Upper lobe of left lung (tissue), 6 donors: Measurements from ENCODE around the gene FAM20B. TPM values are rescaled to one million over a fixed set of nuclear protein-coding genes. Genes with fewer than 3 reads are reported as not detected.
"Not testable (repeated sequence)": the region's sequence is repeated elsewhere in the genome, so short reads cannot be mapped to it uniquely, and the experiment has no call there.

Source experiments
- ATAC-seq, 2 donors: fragments of 200-7000 bp; cut with Tn5 transposase; one replicate each; pipeline ENCODE4 v1.9.1; 2022; ENCODE audit warnings: mild to moderate bottlenecking in 2 of 2, moderate library complexity in 2 of 2; ENCODE audit not compliant: low FRiP score in 2 of 2
- DNase-seq, 2 donors: peaks; one replicate each; pipeline ENCODE4 v3.0.0-alpha.2; 2019 to 2020
- H3K27ac ChIP-seq, 4 donors: fragments of 200-600 bp; sonication (generic); one replicate each; pipeline ENCODE4 v1.5.1; 2016 to 2019
- H3K27me3 ChIP-seq, 4 donors: fragments of 200-600 bp; sonication (generic); one replicate each; pipeline ENCODE4 v1.5.1; 2017 to 2019
- H3K36me3 ChIP-seq, 4 donors: fragments of 200-600 bp; sonication (generic); one replicate each; pipeline ENCODE4 v1.5.1; 2016 to 2019
- H3K4me1 ChIP-seq, 4 donors: fragments of 200-600 bp; sonication (generic); one replicate each; pipeline ENCODE4 v1.5.1; 2018 to 2019
- H3K4me3 ChIP-seq, 4 donors: fragments of 200-600 bp; sonication (generic); one replicate each; pipeline ENCODE4 v1.5.1; 2017 to 2019; ENCODE audit warnings: mild to moderate bottlenecking in 2 of 4, moderate library complexity in 1 of 4
- H3K9me3 ChIP-seq, 4 donors: fragments of 200-600 bp; sonication (generic); one replicate each; pipeline ENCODE4 v1.5.1; 2018 to 2019
- CTCF ChIP-seq, 6 experiments: fragments of 450-650 bp in 4 of 6; fragments of 200-600 bp in 2 of 6; sonication (generic) in 2 of 6; IDR thresholded peaks; one replicate each; pipeline ENCODE4 v1.5.1; 2016 to 2019; ENCODE audit warnings: antibody characterized with exemption in 6 of 6
- EP300 ChIP-seq, 4 donors: sonication (generic); formaldehyde crosslinking; IDR thresholded peaks; one replicate each; pipeline ENCODE4 v1.5.1; 2017; ENCODE audit warnings: antibody characterized with exemption in 4 of 4, control low read depth in 2 of 4
- POLR2A ChIP-seq, 4 donors: fragments of 450-650 bp; IDR thresholded peaks; one replicate each; pipeline ENCODE4 v1.5.1; 2016 to 2017; ENCODE audit warnings: antibody characterized with exemption in 4 of 4, mild to moderate bottlenecking in 2 of 4
- POLR2AphosphoS5 ChIP-seq, 2 donors: sonication (generic); formaldehyde crosslinking; IDR thresholded peaks; one replicate each; pipeline ENCODE4 v1.5.1; 2017; ENCODE audit warnings: antibody characterized with exemption in 2 of 2
- WGBS, 2 donors: methylation state at CpG; one replicate each; pipeline ENCODE4 v1.1.5; 2017 to 2018; 5-methylcytosine and 5-hydroxymethylcytosine counted together
- total RNA-seq, 6 donors: library from RNA; depleted of rRNA in 4 of 6; stranded (reverse); fragments of >200 nt in 4 of 6; gene quantifications; one replicate each; pipeline versions ENCODE4 v1.1.0 to v1.2.1, GENCODE V29; 2016 to 2021
- donor health status: DM: no; HTN: no; CAD: no; lungs with moderate emphysema.
- donor health status: DM: no; HTN: yes; CAD: no; lungs with severe emphysema.

Gene FAM20B
- total RNA-seq, 6 donors from 2014 or later, result 7.3 to 41.7 (median 24.9) TPM

DNA sequence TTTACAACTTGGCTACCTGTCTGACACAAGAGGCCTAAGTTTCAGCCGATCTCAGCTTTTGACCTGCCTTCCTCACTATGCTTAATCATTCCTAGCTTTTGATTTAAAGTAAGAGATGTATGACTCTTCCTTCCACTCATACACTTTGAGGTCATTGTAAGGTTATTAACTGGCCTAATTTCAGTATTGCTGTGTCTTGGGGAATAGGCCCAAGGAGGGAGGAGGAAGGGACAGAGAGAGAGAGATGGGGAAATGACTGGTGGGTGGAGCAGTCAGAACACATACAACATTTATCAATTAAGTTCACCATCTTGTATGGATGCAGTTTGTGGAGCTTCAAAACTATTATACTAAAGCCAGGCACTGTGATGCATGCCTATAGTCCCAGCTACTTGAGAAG, 28.3 kb upstream of the FAM20B start:
- H3K36me3 ChIP-seq, result no peaks in the 10 kb centered on the region
- TF ChIP-seq EP300 (IDR thresholded peaks at IDR 0.05) (no peak), POLR2A (IDR thresholded peaks at IDR 0.05) (no peak), CTCF (IDR thresholded peaks at IDR 0.05) (no peak), POLR2AphosphoS5 (IDR thresholded peaks at IDR 0.05) (no peak)
- H3K4me3 ChIP-seq, result no peak overlapping the region
- no peak for ATAC-seq
- peaks cover 0 to 1% (median under 1%) of the 10 kb centered on the region in 4 donors for H3K4me1 ChIP-seq
- no peak overlapping the region for H3K27ac ChIP-seq
- DNase-seq, result no peak
- 92 to 100% methylated on average over 1 of the region's 1 CpG for WGBS, 2 donors
- no peaks in the 10 kb centered on the region for H3K27me3 ChIP-seq
- H3K9me3 ChIP-seq, result no peaks in the 10 kb centered on the region

- H3K27me3 ChIP-seq, result no peaks in the 10 kb centered on the region
- no peak overlapping the region for H3K27ac ChIP-seq
- no peaks in the 10 kb centered on the region for H3K9me3 ChIP-seq
- H3K36me3 ChIP-seq, result no peaks in the 10 kb centered on the region
- peaks cover 0 to 9% (median 6%) of the 10 kb centered on the region in 4 donors for H3K4me1 ChIP-seq
- TF ChIP-seq EP300 (IDR thresholded peaks at IDR 0.05), result no peak
- TF ChIP-seq POLR2A (IDR thresholded peaks at IDR 0.05), result no peak
- TF ChIP-seq POLR2AphosphoS5 (IDR thresholded peaks at IDR 0.05), result no peak
- no peak for TF ChIP-seq CTCF (IDR thresholded peaks at IDR 0.05)
- ATAC-seq, result no peak
- no peak overlapping the region for H3K4me3 ChIP-seq
- 90 to 92% methylated on average over 3 of the region's 3 CpGs for WGBS, 2 donors
- DNase-seq, result no peak
Measured at GRCh38 chr1:178998295-178998694, 27.4 kb upstream of the FAM20B start.

- Histone ChIP-seq H3K27me3 (no peaks in the 10 kb centered on the region), H3K27ac (no peak overlapping the region), H3K4me1 (peaks cover 0 to 9% (median 6%) of the 10 kb centered on the region in 4 donors), H3K4me3 (no peak overlapping the region), H3K9me3 (no peaks in the 10 kb centered on the region), H3K36me3 (no peaks in the 10 kb centered on the region)
- TF ChIP-seq EP300 (IDR thresholded peaks at IDR 0.05), result no peak
- no peak for TF ChIP-seq CTCF (IDR thresholded peaks at IDR 0.05)
- no peak for TF ChIP-seq POLR2AphosphoS5 (IDR thresholded peaks at IDR 0.05)
- TF ChIP-seq POLR2A (IDR thresholded peaks at IDR 0.05), result no peak
- DNase-seq (no peak), ATAC-seq (no peak)
- 82 to 88% methylated on average over 5 of the region's 5 CpGs for WGBS, 2 donors
Measured at GRCh38 chr1:178999061-178999460, 26.6 kb upstream of the FAM20B start.

GRCh38 chr1:179001451-179001850, 24.2 kb upstream of the FAM20B start:
- TF ChIP-seq POLR2AphosphoS5 (IDR thresholded peaks at IDR 0.05) (no peak), POLR2A (IDR thresholded peaks at IDR 0.05) (no peak), EP300 (IDR thresholded peaks at IDR 0.05) (no peak), CTCF (IDR thresholded peaks at IDR 0.05) (no peak)
- no peak for ATAC-seq
- Histone ChIP-seq H3K4me1 (peaks cover 0 to 9% (median 6%) of the 10 kb centered on the region in 4 donors), H3K27ac (no peak overlapping the region), H3K4me3 (no peak overlapping the region), H3K9me3 (no peaks in the 10 kb centered on the region), H3K27me3 (no peaks in the 10 kb centered on the region), H3K36me3 (no peaks in the 10 kb centered on the region)
- WGBS, 2 donors, result 100% methylated on average over 1 of the region's 1 CpG
- DNase-seq, result no peak

DNA sequence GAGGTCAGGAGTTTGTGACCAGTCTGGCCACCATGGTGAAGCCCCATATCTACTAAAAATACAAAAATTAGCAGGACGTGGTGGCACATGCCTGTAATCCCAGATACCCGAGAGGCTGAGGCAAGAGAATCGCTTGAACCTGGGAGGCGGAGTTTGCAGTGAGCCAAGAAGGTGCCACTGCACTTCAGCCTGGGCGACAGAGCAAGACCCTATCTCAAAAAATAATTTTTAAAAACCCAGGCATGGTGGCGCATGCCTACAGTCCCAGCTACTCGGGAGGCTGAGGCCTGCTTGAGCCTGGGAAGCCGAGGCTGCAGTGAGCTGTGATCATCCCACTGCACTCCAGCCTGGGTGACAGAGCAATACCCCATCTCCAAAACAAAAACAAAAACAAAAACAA, 23.6 kb upstream of the FAM20B start:
- H3K27ac ChIP-seq, H3K27me3 ChIP-seq, H3K36me3 ChIP-seq, H3K9me3 ChIP-seq, DNase-seq, ATAC-seq, H3K4me3 ChIP-seq, H3K4me1 ChIP-seq: not testable (repeated sequence)
- 89 to 93% methylated on average over 8 of the region's 8 CpGs for WGBS, 2 donors
